CD4-positive, alpha-beta T cell treated with Interleukin-17A for 4 hours (primary cell): ENCODE data around the gene EIF5A2.
A peak's percentile ranks its signal among the peaks of the same experiment; 100 is the strongest.
"Not testable (repeated sequence)": the region's sequence is repeated elsewhere in the genome, so short reads cannot be mapped to it uniquely, and the experiment has no call there.

ENCODE experiments used
- DNase-seq: peaks from one replicate; pipeline ENCODE4 v3.0.0-alpha.2; 2020; ENCODE audit warnings: mixed read lengths

Gene EIF5A2

DNA sequence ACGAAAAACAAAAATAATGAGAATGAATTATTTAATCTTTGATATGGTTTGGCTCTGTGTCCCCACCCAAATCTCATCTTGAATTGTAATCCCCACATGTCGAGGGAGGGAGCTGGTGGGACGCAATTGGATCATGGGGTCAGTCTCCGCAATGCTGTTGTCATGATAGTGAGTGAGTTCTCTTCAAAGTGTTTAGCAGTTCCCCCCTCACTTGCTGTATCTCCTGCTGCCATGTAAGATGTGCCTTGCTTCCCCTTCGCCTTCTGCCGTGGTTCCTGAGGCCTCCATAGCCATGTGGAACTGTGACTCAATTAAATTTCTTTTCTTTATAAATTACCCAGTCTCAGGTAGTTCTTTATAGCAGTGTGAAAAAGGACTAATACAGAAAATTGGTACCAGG lies 12.1 kb downstream of the EIF5A2 start:
- not testable (repeated sequence) for DNase-seq

DNA sequence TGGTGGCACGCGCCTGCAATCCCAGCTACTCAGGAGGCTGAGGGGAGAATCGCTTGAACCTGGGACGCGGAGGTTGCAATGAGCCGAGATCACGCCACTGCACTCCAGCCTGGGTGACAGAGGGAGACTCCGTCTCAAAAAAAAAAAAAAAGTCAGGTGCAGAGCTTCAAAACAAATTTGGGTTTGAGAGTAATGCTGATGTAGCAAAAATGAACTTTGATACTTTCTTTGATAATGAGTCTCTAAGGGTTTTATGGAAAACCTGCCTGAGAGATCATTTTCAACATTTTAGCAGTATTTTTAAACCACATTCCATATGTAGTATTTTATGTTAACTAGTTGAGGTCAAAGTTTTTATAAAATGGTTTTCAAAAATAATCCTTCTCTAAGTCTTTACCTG lies 14.5 kb downstream of the EIF5A2 start:
- DNase-seq, result no peak

DNA sequence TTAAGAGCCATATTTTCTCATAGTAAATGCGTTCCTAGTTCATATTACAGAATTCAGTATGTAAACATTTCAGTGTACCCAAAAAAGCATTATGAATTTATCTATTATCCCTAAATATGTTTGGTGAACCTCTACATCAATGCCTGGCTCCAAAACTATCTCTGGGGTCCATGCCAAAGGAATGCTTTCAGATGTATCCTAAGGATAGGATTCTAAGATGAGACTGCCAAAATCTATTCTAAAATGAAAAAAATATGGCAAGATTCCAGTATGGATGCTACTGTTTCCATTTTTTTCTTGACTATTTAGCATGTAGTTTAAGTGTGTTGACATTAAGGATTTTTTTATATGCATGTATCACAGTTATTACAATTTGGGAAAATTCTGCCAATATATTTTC lies 18.8 kb downstream of the EIF5A2 start:
- no peak for DNase-seq

- no peak for DNase-seq
These were observed 19.3 kb downstream of the EIF5A2 start for GRCh38 chr3:170889132-170889531.

GRCh38 chr3:170884109-170884930 lies 24.1 kb downstream of the EIF5A2 start:
- not testable (repeated sequence) for DNase-seq

DNA sequence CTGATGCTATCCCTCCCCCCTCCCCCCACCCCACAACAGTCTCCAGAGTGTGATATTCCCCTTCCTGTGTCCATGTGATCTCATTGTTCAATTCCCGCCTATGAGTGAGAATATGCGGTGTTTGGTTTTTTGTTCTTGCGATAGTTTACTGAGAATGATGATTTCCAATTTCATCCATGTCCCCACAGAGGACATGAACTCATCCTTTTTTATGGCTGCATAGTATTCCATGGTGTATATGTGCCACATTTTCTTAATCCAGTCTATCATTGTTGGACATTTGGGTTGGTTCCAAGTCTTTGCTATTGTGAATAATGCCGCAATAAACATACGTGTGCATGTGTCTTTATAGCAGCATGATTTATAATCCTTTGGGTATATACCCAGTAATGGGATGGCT lies 29.7 kb downstream of the EIF5A2 start:
- DNase-seq, result not testable (repeated sequence)

- not testable (repeated sequence) for DNase-seq
These were observed 31.1 kb downstream of the EIF5A2 start for GRCh38 chr3:170877311-170877710.

- DNase-seq, result no peak
These were observed 31.9 kb downstream of the EIF5A2 start for GRCh38 chr3:170876537-170876936.

DNA sequence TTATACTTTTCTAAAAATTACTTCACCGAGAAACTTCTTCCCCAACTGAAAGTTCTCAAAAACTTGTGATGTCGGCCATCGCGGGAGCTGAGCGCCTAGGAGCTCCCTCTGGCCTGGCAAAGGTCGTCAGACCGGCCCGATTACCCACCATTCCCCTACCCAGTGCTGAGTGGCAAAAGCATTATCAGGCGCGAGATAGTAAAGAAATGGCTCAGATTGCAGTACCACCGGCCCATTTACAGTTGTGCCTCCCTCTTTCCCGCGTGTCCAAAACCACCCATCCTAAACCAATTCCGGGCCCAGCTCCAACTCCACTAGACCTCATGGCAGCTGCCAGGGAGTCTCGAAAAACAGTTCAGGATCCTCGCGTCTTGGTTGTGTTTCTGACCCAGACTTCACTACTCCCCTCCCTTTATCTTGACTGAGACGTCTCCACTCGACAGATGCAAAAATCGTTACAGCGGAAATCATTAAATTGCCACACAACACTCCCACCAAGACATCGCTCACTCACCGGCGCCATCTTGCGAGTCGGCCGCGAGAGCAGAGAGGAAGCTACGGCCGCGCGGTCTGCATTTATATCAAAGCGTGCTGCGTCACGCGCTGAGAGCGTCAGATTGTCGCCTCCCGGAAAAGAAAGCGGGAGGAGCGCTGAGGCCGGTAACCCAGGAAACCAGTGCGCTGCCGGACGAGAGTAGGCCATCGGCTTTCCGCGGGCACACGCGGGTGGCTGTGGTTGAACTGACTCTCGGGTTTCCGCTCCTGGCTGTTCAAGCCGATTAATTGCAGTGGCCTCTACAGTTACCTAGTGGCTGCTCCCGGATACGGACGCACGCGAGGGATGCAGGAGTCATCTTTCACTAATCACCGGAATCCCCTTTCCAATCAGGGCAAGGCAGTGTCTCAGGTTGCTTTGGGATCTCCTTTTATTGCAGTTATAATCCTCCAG lies 38.5 kb downstream of the EIF5A2 start, which contains the start of gene RPL22L1:
RPL22L1 (minus strand) TSS at position 551 of the 949 bp plus-strand sequence; CDS start at position 523, 28 bp downstream.
- DNase-seq, result peak; percentile 92

- DNase-seq, result no peak
These were observed 39.2 kb downstream of the EIF5A2 start for GRCh38 chr3:170869239-170869590.

GRCh38 chr3:170868577-170869238 lies 39.7 kb downstream of the EIF5A2 start:
- no peak for DNase-seq

- DNase-seq, result no peak
These were observed 41.1 kb downstream of the EIF5A2 start for GRCh38 chr3:170867143-170867937.

- DNase-seq, result no peak
These were observed 41.9 kb downstream of the EIF5A2 start for GRCh38 chr3:170866499-170866898.

GRCh38 chr3:170865209-170866094 lies 43.0 kb downstream of the EIF5A2 start:
- no peak for DNase-seq

GRCh38 chr3:170864525-170865208 lies 43.8 kb downstream of the EIF5A2 start:
- no peak for DNase-seq

DNA sequence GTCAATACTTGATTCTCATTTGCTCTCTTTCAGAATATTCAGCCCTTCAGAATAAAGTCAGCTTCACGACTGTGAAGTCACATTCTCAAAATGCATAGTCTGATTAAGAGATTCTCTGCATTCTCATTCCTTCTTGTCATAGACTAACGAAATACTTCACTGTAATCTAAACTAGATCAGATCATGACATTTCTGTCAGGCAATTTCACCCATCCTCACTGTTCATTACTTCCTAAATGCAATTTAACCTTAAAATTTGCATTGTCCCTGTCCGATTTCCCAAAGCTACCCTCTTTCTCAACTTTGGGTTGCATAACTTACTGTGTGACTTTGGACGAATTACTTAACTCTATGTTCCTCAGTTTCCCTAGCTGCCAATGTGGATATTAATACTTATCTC lies 44.6 kb downstream of the EIF5A2 start:
- DNase-seq, result no peak

DNA sequence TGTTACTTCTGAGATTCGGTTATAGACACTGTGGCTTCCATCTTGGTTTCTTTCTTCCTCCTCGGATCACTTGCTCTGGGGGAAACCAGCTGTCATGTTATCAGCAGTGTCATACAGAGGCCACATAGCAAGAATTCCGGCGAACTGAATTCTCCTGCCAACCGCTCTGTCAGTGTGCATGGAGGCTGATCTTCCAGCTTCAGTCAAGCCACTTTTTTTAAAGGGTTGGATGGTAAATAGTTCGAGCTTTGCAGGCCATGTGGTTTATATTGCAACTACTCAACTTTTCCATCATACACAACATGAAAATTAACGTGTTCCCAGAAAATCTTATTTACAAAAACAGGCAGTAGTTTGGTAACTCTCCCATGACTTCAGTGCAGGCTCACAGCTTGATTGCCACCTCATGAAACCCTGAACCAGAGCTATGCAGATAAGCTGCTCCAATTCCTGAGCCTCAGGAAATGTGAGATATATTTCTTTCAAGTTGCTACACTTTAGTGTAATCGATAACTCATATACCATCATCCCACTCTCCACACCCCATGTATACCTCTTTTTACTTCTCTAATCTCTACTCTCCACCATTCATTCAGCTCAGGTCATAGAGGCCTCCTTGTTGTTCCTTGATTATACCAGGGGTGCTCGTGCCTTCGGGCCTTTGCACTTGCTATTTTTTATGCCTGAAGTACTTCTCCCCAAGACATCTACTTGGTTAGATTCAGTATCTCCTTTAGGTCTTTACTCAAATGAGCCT lies 45.6 kb downstream of the EIF5A2 start:
- no peak for DNase-seq

DNA sequence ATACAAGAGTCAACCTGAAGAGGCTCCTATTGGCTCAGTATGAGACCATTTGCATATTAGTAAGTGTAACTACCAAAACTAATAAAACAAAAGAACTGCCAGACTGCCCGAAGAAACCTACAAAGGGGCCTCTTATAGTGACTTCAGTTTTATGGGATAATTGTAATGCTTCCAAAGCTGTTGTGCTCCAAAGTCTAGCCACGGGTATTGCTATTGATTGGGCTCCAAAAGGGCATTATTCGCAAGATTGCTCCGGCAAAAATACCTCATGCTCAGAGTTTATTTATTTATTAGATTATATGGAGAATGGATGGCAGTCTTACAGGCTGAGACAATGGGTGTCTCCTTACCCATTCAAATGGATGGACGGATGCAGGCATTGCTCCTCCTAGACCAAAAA lies 49.8 kb downstream of the EIF5A2 start:
- DNase-seq, result no peak

DNA sequence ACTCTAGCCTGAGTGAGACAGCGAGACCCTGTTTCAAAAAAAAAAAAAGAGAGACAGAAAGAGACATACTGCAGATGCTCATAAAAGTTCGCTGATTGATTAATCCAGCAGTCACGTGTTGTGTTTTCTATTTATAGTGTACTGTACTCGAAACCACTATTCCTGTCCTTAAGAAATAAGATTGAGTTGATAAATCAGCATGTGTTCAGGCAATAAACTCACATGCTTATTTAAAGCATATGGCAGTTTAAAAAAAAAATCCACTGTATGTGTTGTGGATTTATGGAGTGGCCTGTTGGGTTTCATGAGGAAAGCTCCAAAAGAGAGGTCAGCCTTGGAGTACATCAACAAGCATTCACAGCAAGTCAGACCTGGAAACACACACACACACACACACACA lies 56.1 kb downstream of the EIF5A2 start:
- DNase-seq, result no peak
